SKM-1 (cell line): ENCODE measurements around the gene SELE.
"Not testable (repeated sequence)": the region's sequence is repeated elsewhere in the genome, so short reads cannot be mapped to it uniquely, and the experiment has no call there.

ENCODE experiments used
- DNase-seq: peaks from one replicate; lab custom pipeline; 2025; ENCODE audit not compliant: unreplicated experiment; lab: John Stamatoyannopoulos, UW

SELE gene

GRCh38 chr1:169725930-169726329 lies 7.9 kb downstream of the SELE start:
- DNase-seq: no peak

GRCh38 chr1:169724168-169724567 lies 9.7 kb downstream of the SELE start:
- DNase-seq: no peak

GRCh38 chr1:169723763-169724162 lies 10.1 kb downstream of the SELE start:
- DNase-seq: no peak

GRCh38 chr1:169722779-169723178 lies 11.1 kb downstream of the SELE start:
- DNase-seq: no peak

- DNase-seq: not testable (repeated sequence)
Measured at GRCh38 chr1:169715100-169715499, 18.8 kb downstream of the SELE start.

- DNase-seq: not testable (repeated sequence)
Measured at GRCh38 chr1:169713090-169713489, 20.8 kb downstream of the SELE start.

GRCh38 chr1:169712309-169712631 lies 21.6 kb downstream of the SELE start:
- no peak for DNase-seq

GRCh38 chr1:169711469-169712308 lies 22.2 kb downstream of the SELE start, which contains the start of gene SELL:
SELL (minus strand) TSS chr1:169711620; CDS start chr1:169711498, 122 bp downstream.
- peak; percentile 93 for DNase-seq

- no peak for DNase-seq
Measured at GRCh38 chr1:169708647-169709046, 25.2 kb downstream of the SELE start.

- no peak for DNase-seq
Measured at GRCh38 chr1:169707912-169708604, 25.8 kb downstream of the SELE start.

GRCh38 chr1:169704797-169705196 lies 29.1 kb downstream of the SELE start:
- no peak for DNase-seq

GRCh38 chr1:169701261-169702005 lies 32.4 kb downstream of the SELE start:
- no peak for DNase-seq

- no peak for DNase-seq
Measured at GRCh38 chr1:169699707-169700106, 34.2 kb downstream of the SELE start.

- no peak for DNase-seq
Measured at GRCh38 chr1:169698976-169699375, 34.9 kb downstream of the SELE start.

- DNase-seq: no peak
Measured at GRCh38 chr1:169697755-169698154, 36.1 kb downstream of the SELE start.

- DNase-seq: peak; percentile 76
Measured at GRCh38 chr1:169696273-169697100, 37.4 kb downstream of the SELE start.

GRCh38 chr1:169694304-169695075 lies 39.4 kb downstream of the SELE start:
- no peak for DNase-seq

- DNase-seq: no peak
Measured at GRCh38 chr1:169692756-169693460, 41.0 kb downstream of the SELE start.

GRCh38 chr1:169690489-169690888 lies 43.4 kb downstream of the SELE start:
- DNase-seq: no peak
